Stimulated activated CD4-positive, alpha-beta T cell treated with anti-CD3 and anti-CD28 coated beads, TNF-alpha, amount 100 ng/mL, for 4 hours (primary cell): Measurements from ENCODE around the gene LILRB3.
"Not testable (repeated sequence)": the region's sequence is repeated elsewhere in the genome, so short reads cannot be mapped to it uniquely, and the experiment has no call there.

ENCODE experiments used
- DNase-seq, 3 experiments: peaks; one replicate each; pipeline ENCODE4 v3.0.0-alpha.2; 2020; ENCODE audit warnings: low read depth in 3 of 3

Gene LILRB3

DNA sequence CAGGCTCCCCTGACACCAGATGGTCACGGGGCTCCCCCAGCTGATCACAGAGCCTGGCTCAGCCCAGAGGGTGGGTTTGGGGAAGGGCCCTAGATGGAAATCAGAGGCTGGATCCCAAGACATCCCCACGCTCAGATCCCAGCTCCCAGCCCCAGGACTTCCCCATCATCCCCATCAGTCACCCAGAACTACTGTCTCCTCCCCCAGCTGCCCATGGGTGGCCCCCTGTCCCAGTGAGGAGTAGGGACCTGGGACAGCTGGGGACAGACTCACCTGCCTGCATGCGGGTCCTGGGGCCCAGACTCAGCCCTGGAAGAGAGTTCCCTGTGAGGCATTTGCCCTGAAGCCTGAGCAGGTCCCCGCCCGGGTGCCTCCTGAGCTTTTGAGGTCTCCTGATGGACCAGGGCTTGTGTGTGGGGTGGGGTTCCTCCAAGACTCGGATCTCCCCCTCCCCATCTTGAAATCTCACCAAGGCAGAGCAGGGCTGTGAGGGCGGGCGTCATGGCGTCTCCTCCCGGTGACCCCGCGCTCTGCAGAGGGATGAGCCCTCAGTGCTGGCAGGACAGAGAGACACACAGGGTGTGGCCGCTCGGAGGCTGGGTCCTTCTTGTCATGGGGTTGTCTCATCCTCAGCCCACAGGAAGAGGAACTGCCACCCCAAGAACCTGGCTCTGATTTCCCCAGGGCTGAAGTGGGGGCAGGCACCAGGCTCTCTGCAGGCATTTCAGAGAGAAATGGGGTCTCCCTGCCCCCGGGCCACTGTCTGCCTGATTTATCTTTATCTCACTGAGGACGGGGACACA lies at the start of gene LILRB3:
Gene LILRB3 (minus strand): TSS at position 534 of the 803 bp plus-strand sequence. CDS start 31 bp downstream, at position 503.
- not testable (repeated sequence) for DNase-seq

DNA sequence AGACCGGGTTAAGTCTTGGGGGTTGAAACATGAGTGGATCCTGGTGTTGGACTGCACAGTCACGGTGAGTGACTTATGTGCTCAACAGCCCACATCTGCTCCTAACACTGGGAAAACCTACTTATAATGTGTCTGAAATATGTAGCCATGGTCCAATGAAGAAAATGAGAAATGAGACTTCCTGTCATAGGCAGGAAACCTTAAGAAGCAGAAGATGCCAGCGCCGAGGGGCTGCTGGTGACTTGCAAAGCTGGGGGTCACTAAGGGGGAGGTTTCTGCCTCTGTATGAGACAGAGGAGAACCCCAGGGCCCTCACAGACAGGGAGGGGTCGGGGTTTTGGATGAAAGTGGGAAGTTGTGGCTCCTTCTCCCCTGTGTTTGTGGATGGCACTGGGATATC lies 49.4 kb upstream of the LILRB3 start:
- DNase-seq, result not testable (repeated sequence)

DNA sequence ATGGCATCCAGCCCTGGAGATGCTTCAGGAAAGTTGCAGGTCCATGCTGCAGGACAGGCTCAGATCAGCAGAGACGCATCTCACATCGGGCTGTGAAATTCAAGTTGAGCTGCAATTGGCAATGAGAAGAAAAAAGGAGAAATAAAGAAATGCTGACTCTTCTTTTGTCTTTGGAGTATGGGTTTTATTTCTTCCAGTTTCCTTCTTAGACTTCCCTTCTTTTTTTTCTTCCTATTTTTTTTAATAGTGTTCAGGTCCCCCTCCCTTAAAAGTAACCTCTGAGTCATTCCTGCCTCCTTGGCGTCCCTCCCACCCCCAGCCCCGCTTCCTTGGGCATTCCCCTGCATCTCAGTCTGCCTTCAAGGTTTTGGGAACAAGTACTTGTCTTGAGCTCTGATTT lies 48.8 kb upstream of the LILRB3 start:
- DNase-seq, result not testable (repeated sequence)

DNA sequence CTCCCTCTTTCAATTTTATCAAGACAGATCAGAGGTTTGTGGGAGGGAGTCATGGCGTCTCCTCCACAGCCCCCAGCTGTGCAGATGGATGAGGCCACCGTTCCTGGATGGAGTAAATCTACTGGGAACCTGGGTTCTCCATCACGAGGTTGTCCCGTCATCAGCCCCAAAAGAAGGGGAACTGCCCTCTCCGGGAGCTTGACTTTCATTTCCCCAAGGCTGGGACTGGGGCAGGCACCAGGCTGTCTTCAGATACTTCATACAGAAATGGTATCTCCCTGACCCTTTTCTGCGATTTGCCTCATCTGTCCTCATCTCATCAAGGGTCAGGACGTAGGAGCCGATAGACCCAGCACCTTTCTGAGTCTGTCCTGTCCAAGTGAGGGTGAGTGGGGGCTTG lies 48.3 kb upstream of the LILRB3 start:
- DNase-seq, result no peak

DNA sequence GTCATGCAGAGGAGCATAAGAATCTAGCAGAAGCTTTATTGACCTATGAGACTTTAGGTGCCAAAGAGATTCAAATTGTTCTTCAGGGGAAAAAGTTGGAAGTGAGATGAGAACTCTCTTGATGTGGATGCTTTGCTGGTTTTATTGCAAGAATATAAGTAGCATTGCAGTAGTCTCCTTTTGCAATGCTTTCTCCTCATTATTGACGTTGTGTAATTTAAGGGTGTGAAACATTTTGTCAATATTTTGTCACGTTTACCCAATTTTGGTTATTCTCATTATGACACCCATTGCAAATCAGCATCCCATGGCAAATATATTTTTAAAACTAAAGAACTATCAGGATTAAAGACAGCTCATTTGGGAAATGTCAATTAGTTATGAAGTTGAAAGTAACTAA lies 46.1 kb upstream of the LILRB3 start:
- no peak for DNase-seq

DNA sequence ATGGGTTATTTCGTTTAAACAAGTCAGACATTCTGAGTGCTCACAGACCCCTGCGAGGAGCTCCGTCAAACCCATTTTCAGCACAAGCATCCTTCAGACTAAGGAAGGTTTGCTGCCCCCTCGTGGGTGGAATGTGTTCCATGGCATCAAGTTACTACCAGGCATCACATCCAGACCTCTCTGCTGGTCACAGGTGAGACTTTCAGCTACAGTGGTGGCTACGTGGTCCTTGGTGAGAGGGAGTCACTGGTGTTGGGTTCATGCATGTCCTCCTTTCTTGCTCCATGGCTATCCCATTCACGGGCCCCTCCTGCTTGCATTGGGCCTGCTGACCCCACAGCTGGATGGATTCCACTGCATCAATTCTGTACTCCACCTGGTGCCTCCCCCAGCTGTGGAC lies 43.3 kb upstream of the LILRB3 start:
- DNase-seq, result peak; percentile 27 to 52 (median 39)

DNA sequence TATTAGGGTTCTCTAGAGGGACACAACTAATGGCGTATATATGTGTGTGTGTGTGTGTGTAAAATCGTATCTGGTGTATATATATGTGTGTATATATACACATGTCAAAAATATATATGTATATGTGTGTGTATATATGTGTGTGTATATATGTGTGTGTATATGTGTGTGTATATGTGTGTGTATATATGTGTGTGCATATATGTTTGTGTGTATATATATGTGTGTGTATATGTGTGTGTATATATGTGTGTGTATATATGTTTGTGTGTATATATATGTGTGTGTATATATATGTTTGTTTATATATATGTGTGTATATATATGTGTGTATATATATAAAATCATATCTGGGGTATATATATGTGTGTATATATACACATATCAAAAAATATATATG lies 39.7 kb upstream of the LILRB3 start:
- DNase-seq, result no peak

DNA sequence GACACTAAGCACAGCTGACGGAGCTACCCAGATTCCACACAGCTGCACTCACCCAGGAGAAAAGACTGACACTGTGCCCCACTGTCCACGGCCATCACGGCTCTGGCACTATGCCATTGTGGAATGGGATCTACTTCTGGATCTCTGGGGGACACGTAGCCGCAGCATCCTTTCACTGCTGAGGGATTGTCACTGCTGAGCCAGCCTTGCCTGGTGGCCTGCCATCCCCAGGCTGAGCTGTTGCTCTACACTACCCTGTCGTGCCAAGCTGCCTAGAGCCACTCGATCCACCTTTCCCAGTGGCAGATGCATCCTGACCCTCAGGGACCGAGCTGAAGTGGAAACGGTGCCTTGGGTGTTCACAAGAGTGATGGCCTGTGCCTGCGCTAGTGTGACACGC lies 39.3 kb upstream of the LILRB3 start:
- no peak for DNase-seq

DNA sequence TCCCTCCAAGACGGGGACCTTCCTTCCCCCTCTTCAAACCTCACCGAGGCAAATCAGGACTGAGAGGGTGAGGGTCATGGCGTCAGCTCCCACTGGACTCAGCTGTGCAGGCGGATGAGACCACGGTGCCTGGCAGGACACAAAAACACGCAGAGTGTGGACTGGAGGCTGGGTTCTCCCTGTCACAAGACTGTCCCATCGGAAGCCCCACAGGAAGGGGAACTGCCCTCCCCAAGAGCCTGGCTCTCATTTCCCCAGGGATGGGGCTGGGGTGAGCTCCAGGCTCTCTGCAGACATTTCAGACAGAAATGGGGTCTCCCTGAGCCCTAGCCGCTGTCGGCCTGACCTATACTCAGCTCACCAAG lies 34.3 kb upstream of the LILRB3 start, which contains the start of gene LILRB5:
Gene LILRB5 (minus strand): TSS at position 158 of the 365 bp plus-strand sequence. CDS start 80 bp downstream, at position 78.
- DNase-seq, result no peak

DNA sequence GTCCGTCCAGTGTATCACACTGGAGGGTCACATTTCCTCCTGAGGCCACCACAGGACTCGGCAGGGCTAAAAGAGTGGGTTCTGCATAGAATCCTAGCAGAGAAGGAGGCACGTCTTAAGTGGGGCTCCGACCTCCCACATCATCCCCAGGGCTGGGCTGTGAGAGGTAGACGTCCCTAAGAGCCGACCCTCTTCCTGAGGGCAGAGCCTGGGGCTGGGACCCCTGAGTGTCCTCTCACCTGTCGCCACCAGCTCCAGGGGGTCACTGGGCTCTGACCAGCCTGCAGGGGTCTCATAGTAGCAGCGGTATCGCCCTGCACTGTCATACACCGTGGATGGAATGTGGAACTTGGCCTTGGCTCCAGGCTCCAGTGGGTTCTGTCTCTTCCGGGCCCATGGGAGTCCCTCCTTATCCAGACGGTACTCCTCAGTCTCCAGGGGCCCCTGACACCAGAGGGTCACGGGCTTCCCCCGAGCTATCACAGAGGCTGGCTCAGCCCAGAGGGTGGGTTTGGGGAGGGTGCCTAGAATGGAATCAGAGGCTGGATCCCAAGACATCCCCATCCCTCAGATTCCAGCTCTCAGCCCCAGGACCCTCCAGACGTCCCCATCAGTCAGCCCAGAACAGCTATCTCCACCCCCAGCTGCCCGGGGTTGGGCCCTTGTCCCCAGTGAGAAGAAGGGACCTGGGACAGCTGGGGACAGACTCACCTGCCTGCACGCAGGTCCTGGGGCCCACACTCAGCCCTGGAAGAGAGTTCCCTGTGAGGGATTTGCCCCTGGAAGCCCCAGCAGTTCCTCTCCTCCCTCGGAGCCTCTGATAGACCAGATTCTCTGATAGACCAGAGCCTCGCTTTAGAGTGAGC lies 33.7 kb upstream of the LILRB3 start:
- no peak for DNase-seq

DNA sequence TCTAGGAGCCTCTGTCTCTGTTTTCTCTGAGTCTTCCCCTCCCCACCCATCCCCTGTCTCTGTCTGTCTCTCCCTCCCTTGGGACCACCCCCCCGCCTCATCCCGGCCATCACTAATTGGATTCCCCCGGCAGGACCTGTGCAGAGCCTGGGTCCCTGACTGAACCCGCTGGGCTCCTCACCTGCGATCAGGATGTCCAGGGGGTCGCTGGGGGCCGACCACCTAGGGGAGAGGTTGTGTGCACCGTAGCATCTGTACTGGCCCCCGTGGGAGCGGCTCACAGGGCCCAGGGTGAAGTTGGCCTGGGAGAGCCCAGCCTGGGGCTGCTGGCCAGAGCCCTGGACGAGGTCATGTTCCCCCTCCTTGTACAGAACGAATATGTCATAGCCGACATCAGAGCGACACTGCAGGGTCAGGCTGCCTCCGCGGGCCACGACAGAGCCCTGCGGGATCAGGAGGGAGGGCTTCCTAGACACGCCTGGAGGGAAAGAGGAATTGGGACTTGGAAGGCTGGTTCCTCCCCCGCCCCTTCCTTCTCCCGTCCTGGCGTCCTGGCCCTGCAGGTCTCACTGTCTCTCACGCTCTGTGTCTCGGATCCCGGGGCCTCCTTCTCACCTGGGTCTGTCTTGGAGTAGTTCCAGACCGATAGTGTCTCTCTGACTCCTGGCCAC lies 32.4 kb upstream of the LILRB3 start:
- no peak for DNase-seq

DNA sequence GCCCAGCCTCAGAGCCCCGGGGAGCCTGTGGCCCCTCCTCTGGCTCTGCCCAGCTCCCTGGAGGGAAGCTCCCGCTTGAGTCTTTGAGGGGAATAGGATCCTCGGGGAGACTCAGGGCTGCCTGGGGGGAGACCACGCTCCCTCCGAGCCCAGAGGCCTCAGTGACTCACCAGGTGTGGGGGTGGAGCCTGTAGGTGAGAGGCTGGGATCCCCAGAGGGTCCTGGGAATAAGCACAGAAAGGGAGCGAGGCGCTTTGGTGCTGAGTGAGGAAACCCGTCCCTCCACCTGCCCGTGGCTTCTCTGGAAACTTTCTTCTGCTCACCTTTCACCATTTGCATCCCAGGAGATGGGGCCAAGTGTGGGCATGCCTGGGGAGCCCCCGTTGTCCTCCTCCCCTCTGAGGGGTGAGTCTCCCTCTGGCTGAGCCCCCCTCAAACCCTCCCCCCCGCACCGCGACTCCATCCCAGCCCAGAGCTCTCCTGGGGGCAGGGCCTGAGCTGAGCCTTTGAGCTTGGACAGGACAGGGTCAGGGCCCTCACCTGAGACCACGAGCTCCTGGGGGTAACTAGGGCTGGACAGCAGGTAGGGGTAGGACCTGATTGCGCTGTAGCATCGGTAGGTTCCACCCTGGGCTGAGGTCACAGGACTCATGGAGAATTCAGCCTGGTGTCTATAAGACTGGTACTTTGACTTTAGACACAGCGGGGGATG lies 31.5 kb upstream of the LILRB3 start:
- no peak for DNase-seq

DNA sequence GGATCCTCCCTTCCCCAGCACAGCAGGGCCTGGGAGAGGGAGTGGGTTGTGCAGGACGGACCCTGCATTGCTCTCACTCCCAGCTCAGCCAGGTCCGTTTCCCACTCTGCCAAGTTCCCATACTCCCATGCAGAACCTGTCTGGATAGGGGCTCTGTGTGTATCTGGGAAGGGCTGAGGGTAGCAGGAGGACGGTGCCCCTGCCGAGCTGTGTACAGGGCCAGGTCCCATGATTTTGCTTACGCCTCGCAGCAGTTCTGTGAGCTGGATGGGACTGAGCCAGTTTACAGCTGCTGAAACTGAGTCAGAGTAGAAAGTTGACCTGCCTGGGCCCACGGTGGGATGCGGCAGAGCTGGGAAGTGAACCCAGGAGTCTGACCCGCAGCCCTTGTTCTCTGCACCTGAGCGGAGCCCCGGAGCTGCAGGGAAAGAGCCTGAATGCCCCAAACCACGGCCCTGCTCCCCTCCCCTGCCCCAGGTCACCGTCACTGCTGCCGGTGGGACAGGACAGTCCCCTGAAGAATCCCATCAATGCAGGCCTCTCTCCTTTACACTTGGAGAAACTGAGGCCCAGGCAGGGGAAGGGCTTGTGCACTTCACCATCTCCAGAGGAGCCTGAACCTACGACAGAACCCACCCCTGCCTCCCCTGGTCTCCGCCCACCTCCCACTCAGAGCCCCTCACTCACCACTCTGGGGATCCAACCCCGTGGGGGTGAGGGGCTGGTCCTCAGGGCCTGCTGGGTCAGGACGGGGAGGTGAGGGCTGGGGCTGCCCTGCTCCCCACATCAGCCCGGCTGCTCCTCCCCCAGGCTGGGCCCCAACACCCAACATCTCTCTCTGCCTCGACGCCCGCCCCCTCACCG lies 30.8 kb upstream of the LILRB3 start:
- no peak for DNase-seq

DNA sequence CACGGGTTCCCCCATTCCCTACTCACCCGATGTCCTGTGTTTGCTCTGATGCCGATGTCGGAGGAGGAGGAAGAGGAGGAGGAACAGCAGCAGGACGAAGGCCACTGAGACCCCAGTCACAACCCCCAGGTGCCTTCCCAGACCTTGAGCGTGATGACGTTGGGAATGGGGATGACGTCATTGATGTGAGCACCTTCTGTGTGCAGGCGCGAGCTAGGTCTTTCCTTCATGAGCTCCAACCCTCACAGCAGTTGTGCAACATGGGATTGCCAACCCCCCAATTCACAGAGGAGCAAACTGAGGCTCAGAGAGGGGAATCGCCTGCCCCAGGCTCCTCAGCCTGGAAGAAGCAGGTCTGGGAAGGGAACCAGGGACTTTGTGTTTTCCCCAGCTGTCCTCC lies 30.0 kb upstream of the LILRB3 start:
- no peak for DNase-seq

DNA sequence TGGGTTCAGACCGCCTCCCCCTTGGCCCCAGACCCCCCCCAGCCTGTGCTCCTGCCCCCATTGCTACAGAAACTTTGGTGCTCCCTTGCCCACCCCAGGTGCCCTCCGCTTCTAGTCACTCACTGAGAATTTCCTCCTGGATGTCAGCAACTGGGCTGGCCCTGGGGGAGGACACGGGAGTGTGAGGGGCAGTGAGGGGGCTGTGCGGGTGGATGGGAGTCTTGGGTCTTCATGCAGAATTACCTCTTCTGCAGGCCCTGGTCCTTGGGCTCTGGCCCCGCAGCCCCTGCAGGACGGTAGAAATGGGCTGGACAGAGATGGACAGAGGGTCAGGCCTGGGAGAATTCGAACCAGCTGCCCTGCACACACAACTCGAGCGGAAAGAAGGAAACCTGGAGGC lies 29.4 kb upstream of the LILRB3 start:
- no peak for DNase-seq

DNA sequence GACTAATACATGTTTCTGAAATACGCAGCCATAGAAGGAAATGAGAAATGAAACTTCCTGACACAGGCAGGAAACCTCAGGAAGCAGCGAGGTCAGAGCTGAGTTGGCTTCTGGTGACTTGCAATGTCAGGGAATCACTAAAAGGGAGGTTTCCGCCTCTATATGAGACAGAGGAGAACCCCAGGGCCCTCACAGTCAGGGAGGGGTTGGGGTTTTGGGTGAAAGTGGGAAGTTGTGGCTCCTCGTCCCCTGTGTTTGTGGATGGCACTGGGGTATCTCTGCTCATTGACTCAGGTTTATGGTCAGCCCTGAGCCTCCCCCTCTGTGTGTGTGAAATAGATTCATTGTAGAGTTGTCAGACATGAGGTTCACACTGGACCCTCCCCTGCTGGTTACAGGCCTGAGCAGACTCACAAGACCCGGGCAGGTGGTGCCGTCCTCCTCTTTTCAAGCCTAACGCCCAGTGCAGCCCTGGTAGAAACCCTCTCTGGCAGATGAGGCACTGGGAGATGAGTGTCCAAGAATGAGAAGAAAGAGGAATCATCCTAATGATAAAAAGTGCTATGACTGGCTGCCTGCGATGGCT lies 25.3 kb upstream of the LILRB3 start:
- DNase-seq, result no peak

DNA sequence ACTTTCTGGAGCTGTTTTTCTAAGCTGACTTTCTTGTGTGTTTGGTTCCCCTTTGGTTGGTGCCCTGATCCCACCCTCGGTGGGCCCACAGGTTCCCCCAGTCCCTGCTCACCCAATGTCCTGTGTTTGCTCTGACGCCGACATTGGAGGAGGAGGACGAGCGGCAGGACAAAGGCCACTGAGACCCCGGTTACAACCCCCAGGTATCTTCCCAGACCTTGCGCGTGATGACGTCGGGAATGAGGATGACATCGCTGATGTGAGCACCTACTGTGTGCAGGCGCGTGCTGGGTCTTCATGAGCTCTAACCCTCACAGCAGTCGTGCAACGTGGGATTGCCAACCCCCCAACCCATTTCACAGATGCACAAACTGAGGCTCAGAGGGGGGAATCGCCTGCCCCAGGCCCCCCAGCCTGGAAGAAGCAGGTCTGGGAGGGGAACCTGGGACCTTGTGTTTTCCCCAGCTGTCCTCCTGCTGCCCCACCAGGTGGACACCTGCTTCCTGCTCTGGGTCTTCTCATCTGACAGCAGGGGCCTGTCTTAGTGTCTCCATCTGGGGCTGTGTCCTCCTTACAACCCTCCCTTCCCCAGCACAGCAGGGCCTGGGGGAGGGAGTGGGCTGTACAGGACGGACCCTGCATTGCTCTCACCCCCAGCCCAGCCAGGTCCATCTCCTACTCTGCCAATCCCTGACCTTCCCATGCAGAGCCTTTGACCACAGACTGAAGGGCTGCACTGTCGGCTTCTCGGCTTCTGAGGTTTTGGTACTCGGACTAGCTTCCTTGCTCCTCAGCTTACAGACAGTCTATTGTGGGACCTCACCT lies 24.5 kb upstream of the LILRB3 start:
- DNase-seq, result no peak

DNA sequence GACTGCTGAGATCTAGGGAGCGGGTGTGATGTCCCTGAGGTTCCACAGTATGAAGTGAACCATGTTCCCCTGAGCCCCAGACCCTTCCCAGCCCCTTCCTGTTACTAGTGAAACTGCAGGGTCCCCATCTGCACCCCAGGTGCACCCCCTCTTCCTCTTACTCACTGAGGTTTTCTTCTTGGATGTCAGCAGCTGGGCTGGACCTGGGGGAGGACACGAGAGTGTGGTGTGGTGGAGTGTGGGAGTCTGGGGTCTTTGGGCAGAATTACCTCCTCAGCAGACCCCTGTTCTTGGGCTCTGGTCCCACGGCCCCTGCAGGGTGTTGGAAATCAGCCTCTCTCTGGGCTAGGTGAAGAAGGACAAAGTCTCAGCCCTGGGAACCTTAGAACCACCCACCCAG lies 23.1 kb upstream of the LILRB3 start:
- no peak for DNase-seq

DNA sequence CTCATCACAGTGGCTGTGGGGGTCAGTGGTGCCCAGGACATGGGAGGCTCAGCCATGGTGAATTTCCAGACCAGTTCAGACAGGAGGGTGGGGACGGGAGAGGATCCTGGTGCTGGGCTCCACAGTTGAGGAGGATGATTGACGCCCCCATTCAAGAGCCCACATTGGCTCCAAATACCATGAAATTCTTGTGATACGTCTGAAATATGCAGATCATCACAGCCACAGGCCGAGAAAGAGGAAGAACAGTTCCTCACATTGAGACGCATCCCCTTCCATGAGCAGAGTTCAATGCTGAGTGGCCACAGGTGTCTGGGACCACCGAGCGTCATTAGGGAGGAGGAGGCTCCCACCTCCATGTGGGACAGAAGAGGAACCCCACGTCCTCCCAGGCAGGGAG lies 21.0 kb upstream of the LILRB3 start:
- DNase-seq, result not testable (repeated sequence)
